NCI-H1105 (cell line): ENCODE results near the gene KIF1A.

Experiments
- DNase-seq: peaks from one replicate; lab custom pipeline; 2025; lab: John Stamatoyannopoulos, UW

The KIF1A gene

GRCh38 chr2:240767341-240767740, 52.7 kb downstream of the KIF1A start:
- no peak for DNase-seq

- DNase-seq: no peak
Observed at GRCh38 chr2:240766072-240766471, 53.9 kb downstream of the KIF1A start.

GRCh38 chr2:240765007-240765406, 55.0 kb downstream of the KIF1A start:
- no peak for DNase-seq

GRCh38 chr2:240764605-240765004, 55.4 kb downstream of the KIF1A start:
- no peak for DNase-seq

- DNase-seq: no peak
Observed at GRCh38 chr2:240762971-240763370, 57.0 kb downstream of the KIF1A start.

- no peak for DNase-seq
Observed at GRCh38 chr2:240762249-240762648, 57.8 kb downstream of the KIF1A start.

- DNase-seq: no peak
Observed at GRCh38 chr2:240760576-240761246, 59.3 kb downstream of the KIF1A start.

- no peak for DNase-seq
Observed at GRCh38 chr2:240760121-240760520, 59.9 kb downstream of the KIF1A start.

- DNase-seq: no peak
Observed at GRCh38 chr2:240759459-240759858, 60.6 kb downstream of the KIF1A start.

GRCh38 chr2:240757086-240757614, 62.9 kb downstream of the KIF1A start:
- DNase-seq: no peak

GRCh38 chr2:240752209-240752608, 67.8 kb downstream of the KIF1A start:
- no peak for DNase-seq

GRCh38 chr2:240750409-240750808, 69.6 kb downstream of the KIF1A start:
- no peak for DNase-seq

- DNase-seq: no peak
Observed at GRCh38 chr2:240749516-240749915, 70.5 kb downstream of the KIF1A start.

GRCh38 chr2:240747256-240747655, 72.8 kb downstream of the KIF1A start:
- no peak for DNase-seq

GRCh38 chr2:240746671-240747070, 73.3 kb downstream of the KIF1A start:
- no peak for DNase-seq

- DNase-seq: no peak
Observed at GRCh38 chr2:240745962-240746361, 74.1 kb downstream of the KIF1A start.

- DNase-seq: no peak
Observed at GRCh38 chr2:240745456-240745855, 74.6 kb downstream of the KIF1A start.

- no peak for DNase-seq
Observed at GRCh38 chr2:240742602-240743095, 77.4 kb downstream of the KIF1A start.

GRCh38 chr2:240741091-240741490, 78.9 kb downstream of the KIF1A start:
- no peak for DNase-seq

- DNase-seq: no peak
Observed at GRCh38 chr2:240739797-240740196, 80.2 kb downstream of the KIF1A start.

GRCh38 chr2:240737958-240738357, 82.1 kb downstream of the KIF1A start:
- DNase-seq: no peak

GRCh38 chr2:240737512-240737911, 82.5 kb downstream of the KIF1A start:
- no peak for DNase-seq

- DNase-seq: no peak
Observed at GRCh38 chr2:240736281-240737250, 83.5 kb downstream of the KIF1A start.
